WTC11 (cell line): ENCODE data around the gene SMIM5. TPM values are rescaled to one million over a fixed set of nuclear protein-coding genes. Genes with fewer than 3 reads are reported as not detected.

Source experiments
- ATAC-seq: fragments of 200-7000 bp; cut with Tn5 transposase; 2 replicates; pipeline ENCODE4 v1.10.0; 2021; ENCODE audit warnings: mild to moderate bottlenecking, moderate library complexity
- CTCF ChIA-PET: fragments of 300-600 bp; sonication (Branson Sonifier 250); formaldehyde crosslinking; loops from one replicate; lab custom pipeline; 2021; ENCODE audit warnings: antibody characterized with exemption; lab: Charles Lee
- POLR2A ChIA-PET: fragments of 350-600 bp; sonication (Branson Sonifier 250); formaldehyde crosslinking; loops from one replicate; lab custom pipeline; 2021; ENCODE audit warnings: antibody characterized with exemption; lab: Charles Lee
- DNase-seq: peaks from one replicate; pipeline ENCODE4 v3.0.0; 2021; ENCODE audit warnings: low spot score
- H3K27ac Mint-ChIP-seq: 2 replicates; pipeline ENCODE4 v1.8.0; 2021; ENCODE audit warnings: mixed read lengths
- H3K27me3 Mint-ChIP-seq: 2 replicates; pipeline ENCODE4 v1.8.0; 2021; ENCODE audit warnings: low read depth, mild to moderate bottlenecking, moderate library complexity, mixed read lengths
- H3K36me3 Mint-ChIP-seq: 2 replicates; pipeline ENCODE4 v1.8.0; 2021; ENCODE audit warnings: mixed read lengths
- H3K4me1 Mint-ChIP-seq: 2 replicates; pipeline ENCODE4 v1.8.0; 2022; ENCODE audit warnings: mixed read lengths
- H3K4me3 Mint-ChIP-seq: 2 replicates; pipeline ENCODE4 v1.8.0; 2021; ENCODE audit warnings: mild to moderate bottlenecking, moderate library complexity, mixed read lengths
- H3K9me3 Mint-ChIP-seq: 2 replicates; pipeline ENCODE4 v1.8.0; 2021; ENCODE audit warnings: mixed read lengths
- AFF4 ChIP-seq: sonication (generic); formaldehyde crosslinking; IDR thresholded peaks from 2 replicates; pipeline ENCODE4 v1.8.1; 2023; ENCODE audit warnings: mild to moderate bottlenecking, missing genetic modification reagents, borderline replicate concordance
- E2F1 ChIP-seq: sonication (generic); formaldehyde crosslinking; IDR thresholded peaks from 2 replicates; pipeline ENCODE4 v1.8.0; 2022; ENCODE audit warnings: mild to moderate bottlenecking, missing genetic modification reagents
- ETV6 ChIP-seq: sonication (generic); formaldehyde crosslinking; IDR thresholded peaks from 2 replicates; pipeline ENCODE4 v1.8.1; 2022; ENCODE audit warnings: mild to moderate bottlenecking, missing genetic modification reagents
- KAT7 ChIP-seq: sonication (generic); formaldehyde crosslinking; IDR thresholded peaks from 2 replicates; pipeline ENCODE4 v1.8.1; 2023; ENCODE audit warnings: missing genetic modification reagents, mild to moderate bottlenecking, borderline replicate concordance
- OVOL2 ChIP-seq: fragments of 250-450 bp; sonication (Bioruptor Pico); IDR thresholded peaks from 2 replicates; pipeline ENCODE4 v1.9.0; 2021; ENCODE audit warnings: mild to moderate bottlenecking, borderline replicate concordance
- PRRX2 ChIP-seq: fragments of 250-450 bp; sonication (Bioruptor Pico); IDR thresholded peaks from 2 replicates; pipeline ENCODE4 v1.8.0; 2021; ENCODE audit warnings: mild to moderate bottlenecking
- RORB ChIP-seq: fragments of 250-450 bp; sonication (Bioruptor Pico); IDR thresholded peaks from 2 replicates; pipeline ENCODE4 v1.9.0; 2021; ENCODE audit warnings: mild to moderate bottlenecking
- TEAD1 ChIP-seq: sonication (generic); formaldehyde crosslinking; IDR thresholded peaks from 2 replicates; pipeline ENCODE4 v1.8.0; 2022; ENCODE audit warnings: mild to moderate bottlenecking, missing genetic modification reagents
- TEAD4 ChIP-seq: sonication (generic); formaldehyde crosslinking; IDR thresholded peaks from 2 replicates; pipeline ENCODE4 v1.8.0; 2022; ENCODE audit warnings: mild to moderate bottlenecking, missing genetic modification reagents
- USF2 ChIP-seq: sonication (generic); formaldehyde crosslinking; IDR thresholded peaks from 2 replicates; pipeline ENCODE4 v1.8.1; 2023; ENCODE audit warnings: mild to moderate bottlenecking, missing genetic modification reagents, moderate library complexity
- ZMAT4 ChIP-seq: fragments of 250-450 bp; sonication (Bioruptor Pico); IDR thresholded peaks from 2 replicates; pipeline ENCODE4 v1.9.0; 2021; ENCODE audit warnings: mild to moderate bottlenecking
- ZNF263 ChIP-seq: sonication (generic); formaldehyde crosslinking; IDR thresholded peaks from 2 replicates; pipeline ENCODE4 v1.8.1; 2022; ENCODE audit warnings: low read depth, mild to moderate bottlenecking, moderate library complexity, missing genetic modification reagents
- ZNF425 ChIP-seq: fragments of 250-450 bp; sonication (Bioruptor Pico); conservative IDR thresholded peaks from 2 replicates; pipeline ENCODE4 v1.9.0; 2021; ENCODE audit warnings: mild to moderate bottlenecking
- ZNF512 ChIP-seq: sonication (generic); formaldehyde crosslinking; IDR thresholded peaks from 2 replicates; pipeline ENCODE4 v1.8.1; 2022; ENCODE audit warnings: missing genetic modification reagents, borderline replicate concordance
- ZSCAN18 ChIP-seq: fragments of 250-450 bp; sonication (Bioruptor Pico); IDR thresholded peaks from 2 replicates; pipeline ENCODE4 v2.1.2; 2022; ENCODE audit warnings: mild to moderate bottlenecking, moderate library complexity
- total RNA-seq: library from RNA; stranded (reverse); gene quantifications from 3 replicates; pipeline ENCODE4 v1.2.3, GENCODE V29; 2021

SMIM5 gene
- total RNA-seq, 1 experiment from 2014 or later = not detected

- DNase-seq (no peak), ATAC-seq (no peak)
- CTCF ChIA-PET = interaction anchor here (1.0 to 22.8 kb wide), 24 partner anchors 10 to 203 kb away, joined by 3 to 456 read pairs (median 6); partner anchors contain the start of genes GALK1, ITGB4, RECQL5 and SAP30BP
- H3K27ac Mint-ChIP-seq = no peak overlapping the region
- no peaks in the 10 kb centered on the region for H3K4me1 Mint-ChIP-seq
- no peaks in the 10 kb centered on the region for H3K27me3 Mint-ChIP-seq
- POLR2A ChIA-PET = interaction anchor here (0.6 to 1.3 kb wide), 3 partner anchors 19 to 135 kb away, joined by 3 to 9 read pairs (median 3); partner anchors contain the start of gene SMIM5
- TF ChIP-seq USF2 (CRISPR knock-in tag) = no peak
- no peak for TF ChIP-seq ZNF263 (CRISPR knock-in tag)
- no peak for TF ChIP-seq ZNF512 (CRISPR knock-in tag)
- no peak for TF ChIP-seq ZSCAN18 (CRISPR knock-in tag)
- no peak for TF ChIP-seq RORB (CRISPR knock-in tag)
- TF ChIP-seq TEAD1 (CRISPR knock-in tag) = no peak
- TF ChIP-seq E2F1 = no peak
- no peak for TF ChIP-seq ZMAT4 (CRISPR knock-in tag)
- TF ChIP-seq ETV6 (CRISPR knock-in tag) = no peak
- no peak for TF ChIP-seq OVOL2
- TF ChIP-seq AFF4 (CRISPR knock-in tag) = no peak
- TF ChIP-seq TEAD4 (CRISPR knock-in tag) = no peak
- no peak for TF ChIP-seq ZNF425
- no peak for TF ChIP-seq PRRX2 (CRISPR knock-in tag)
- TF ChIP-seq KAT7 (CRISPR knock-in tag) = no peak
- no peaks in the 10 kb centered on the region for H3K9me3 Mint-ChIP-seq
- H3K4me3 Mint-ChIP-seq = no peak overlapping the region
- H3K36me3 Mint-ChIP-seq = peaks cover 33% of the 10 kb centered on the region
These were observed 19.1 kb downstream of the SMIM5 start for GRCh38 chr17:75652341-75652740.
